Astrocyte (in vitro differentiated cells and primary cell): Measurements from ENCODE around the gene SPATA31C1.
"Not testable (repeated sequence)": the region's sequence is repeated elsewhere in the genome, so short reads cannot be mapped to it uniquely, and the experiment has no call there.

Source experiments
- EZH2 ChIP-seq: IDR thresholded peaks from 2 replicates; pipeline ENCODE4 v1.6.1; 2012; ENCODE audit warnings: mild to moderate bottlenecking, low read length, inconsistent platforms; ENCODE audit not compliant: insufficient read depth
- TF ChIP-seq, protein P1 (sequence below): IDR thresholded peaks from 2 replicates; pipeline ENCODE4 v1.5.1; 2011; ENCODE audit warnings: low read depth, mild to moderate bottlenecking, inconsistent platforms, low read length, moderate library complexity; ENCODE audit not compliant: insufficient read depth

GRCh38 chr9:87923012-87923411 is 5.2 kb downstream of the SPATA31C1 start:
- TF ChIP-seq, protein P1, sequence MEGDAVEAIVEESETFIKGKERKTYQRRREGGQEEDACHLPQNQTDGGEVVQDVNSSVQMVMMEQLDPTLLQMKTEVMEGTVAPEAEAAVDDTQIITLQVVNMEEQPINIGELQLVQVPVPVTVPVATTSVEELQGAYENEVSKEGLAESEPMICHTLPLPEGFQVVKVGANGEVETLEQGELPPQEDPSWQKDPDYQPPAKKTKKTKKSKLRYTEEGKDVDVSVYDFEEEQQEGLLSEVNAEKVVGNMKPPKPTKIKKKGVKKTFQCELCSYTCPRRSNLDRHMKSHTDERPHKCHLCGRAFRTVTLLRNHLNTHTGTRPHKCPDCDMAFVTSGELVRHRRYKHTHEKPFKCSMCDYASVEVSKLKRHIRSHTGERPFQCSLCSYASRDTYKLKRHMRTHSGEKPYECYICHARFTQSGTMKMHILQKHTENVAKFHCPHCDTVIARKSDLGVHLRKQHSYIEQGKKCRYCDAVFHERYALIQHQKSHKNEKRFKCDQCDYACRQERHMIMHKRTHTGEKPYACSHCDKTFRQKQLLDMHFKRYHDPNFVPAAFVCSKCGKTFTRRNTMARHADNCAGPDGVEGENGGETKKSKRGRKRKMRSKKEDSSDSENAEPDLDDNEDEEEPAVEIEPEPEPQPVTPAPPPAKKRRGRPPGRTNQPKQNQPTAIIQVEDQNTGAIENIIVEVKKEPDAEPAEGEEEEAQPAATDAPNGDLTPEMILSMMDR, result not testable (repeated sequence)
- not testable (repeated sequence) for TF ChIP-seq EZH2
